ENCODE data around the gene GRIN2C. TPM values are rescaled to one million over a fixed set of nuclear protein-coding genes. Genes with fewer than 3 reads are reported as not detected.

GRIN2C gene
- total and polyA plus RNA-seq, 9 of the 15 experiments (the other 6 are each of a cell fraction or from before 2014, with no cell fraction given): under 0.01 to 0.33 (median 0.10) TPM; not detected in 2

DNA sequence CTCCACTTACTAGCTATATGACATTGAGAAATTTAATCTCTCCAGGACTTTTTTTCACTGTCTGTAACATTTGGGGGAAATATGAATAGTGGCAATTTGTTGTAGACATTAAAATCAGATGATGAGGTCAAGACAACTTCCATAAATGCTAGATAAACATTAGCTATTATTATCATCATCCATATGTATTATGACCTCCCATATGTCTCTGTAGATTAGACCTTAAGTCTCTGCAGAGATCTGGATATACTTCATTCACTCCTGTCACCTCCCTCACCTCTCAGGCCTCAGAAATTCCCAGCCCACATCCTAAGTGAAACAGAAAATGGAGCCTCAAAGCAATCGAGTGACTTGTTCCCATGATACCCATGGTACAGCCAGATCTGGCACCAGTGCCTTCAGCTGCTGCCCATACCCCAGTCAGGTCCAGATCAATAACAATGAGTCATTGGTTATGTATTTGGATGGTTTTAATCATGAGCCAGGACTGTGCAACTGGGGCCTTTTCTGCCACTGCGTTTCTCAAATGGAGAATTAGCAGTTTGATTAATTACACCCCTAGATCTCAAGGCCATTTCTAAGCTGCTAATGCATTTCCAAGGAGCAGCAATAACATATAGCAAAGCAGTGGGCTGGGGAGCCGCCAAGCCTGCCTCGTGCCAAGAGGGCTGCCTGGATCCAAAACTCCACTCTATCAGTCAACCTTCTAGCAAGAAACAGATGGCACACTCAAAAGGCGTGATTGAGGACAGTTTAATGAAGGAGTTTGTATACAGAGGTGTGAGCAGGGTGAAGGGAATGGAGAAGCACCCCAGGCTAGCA, 15.7 kb upstream of the GRIN2C start (continued):
- TF ChIP-seq, protein P1, sequence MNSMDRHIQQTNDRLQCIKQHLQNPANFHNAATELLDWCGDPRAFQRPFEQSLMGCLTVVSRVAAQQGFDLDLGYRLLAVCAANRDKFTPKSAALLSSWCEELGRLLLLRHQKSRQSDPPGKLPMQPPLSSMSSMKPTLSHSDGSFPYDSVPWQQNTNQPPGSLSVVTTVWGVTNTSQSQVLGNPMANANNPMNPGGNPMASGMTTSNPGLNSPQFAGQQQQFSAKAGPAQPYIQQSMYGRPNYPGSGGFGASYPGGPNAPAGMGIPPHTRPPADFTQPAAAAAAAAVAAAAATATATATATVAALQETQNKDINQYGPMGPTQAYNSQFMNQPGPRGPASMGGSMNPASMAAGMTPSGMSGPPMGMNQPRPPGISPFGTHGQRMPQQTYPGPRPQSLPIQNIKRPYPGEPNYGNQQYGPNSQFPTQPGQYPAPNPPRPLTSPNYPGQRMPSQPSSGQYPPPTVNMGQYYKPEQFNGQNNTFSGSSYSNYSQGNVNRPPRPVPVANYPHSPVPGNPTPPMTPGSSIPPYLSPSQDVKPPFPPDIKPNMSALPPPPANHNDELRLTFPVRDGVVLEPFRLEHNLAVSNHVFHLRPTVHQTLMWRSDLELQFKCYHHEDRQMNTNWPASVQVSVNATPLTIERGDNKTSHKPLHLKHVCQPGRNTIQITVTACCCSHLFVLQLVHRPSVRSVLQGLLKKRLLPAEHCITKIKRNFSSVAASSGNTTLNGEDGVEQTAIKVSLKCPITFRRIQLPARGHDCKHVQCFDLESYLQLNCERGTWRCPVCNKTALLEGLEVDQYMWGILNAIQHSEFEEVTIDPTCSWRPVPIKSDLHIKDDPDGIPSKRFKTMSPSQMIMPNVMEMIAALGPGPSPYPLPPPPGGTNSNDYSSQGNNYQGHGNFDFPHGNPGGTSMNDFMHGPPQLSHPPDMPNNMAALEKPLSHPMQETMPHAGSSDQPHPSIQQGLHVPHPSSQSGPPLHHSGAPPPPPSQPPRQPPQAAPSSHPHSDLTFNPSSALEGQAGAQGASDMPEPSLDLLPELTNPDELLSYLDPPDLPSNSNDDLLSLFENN (IDR thresholded peaks at IDR 0.05; ENCODE audit: low read depth in 2 of 2, low read length in 2 of 2): 0 out of 4 replicates have a peak, but pooled peaks of 1 of the 2 experiments have one; percentile 15
- no peak for TF ChIP-seq GABPA (tag; conservative IDR thresholded peaks at IDR 0.05; ENCODE audit: low read depth)
- TF ChIP-seq, protein P2, sequence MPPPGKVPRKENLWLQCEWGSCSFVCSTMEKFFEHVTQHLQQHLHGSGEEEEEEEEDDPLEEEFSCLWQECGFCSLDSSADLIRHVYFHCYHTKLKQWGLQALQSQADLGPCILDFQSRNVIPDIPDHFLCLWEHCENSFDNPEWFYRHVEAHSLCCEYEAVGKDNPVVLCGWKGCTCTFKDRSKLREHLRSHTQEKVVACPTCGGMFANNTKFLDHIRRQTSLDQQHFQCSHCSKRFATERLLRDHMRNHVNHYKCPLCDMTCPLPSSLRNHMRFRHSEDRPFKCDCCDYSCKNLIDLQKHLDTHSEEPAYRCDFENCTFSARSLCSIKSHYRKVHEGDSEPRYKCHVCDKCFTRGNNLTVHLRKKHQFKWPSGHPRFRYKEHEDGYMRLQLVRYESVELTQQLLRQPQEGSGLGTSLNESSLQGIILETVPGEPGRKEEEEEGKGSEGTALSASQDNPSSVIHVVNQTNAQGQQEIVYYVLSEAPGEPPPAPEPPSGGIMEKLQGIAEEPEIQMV (tag; conservative IDR thresholded peaks at IDR 0.05; ENCODE audit: low read depth): no peak
- TF ChIP-seq, protein P3, sequence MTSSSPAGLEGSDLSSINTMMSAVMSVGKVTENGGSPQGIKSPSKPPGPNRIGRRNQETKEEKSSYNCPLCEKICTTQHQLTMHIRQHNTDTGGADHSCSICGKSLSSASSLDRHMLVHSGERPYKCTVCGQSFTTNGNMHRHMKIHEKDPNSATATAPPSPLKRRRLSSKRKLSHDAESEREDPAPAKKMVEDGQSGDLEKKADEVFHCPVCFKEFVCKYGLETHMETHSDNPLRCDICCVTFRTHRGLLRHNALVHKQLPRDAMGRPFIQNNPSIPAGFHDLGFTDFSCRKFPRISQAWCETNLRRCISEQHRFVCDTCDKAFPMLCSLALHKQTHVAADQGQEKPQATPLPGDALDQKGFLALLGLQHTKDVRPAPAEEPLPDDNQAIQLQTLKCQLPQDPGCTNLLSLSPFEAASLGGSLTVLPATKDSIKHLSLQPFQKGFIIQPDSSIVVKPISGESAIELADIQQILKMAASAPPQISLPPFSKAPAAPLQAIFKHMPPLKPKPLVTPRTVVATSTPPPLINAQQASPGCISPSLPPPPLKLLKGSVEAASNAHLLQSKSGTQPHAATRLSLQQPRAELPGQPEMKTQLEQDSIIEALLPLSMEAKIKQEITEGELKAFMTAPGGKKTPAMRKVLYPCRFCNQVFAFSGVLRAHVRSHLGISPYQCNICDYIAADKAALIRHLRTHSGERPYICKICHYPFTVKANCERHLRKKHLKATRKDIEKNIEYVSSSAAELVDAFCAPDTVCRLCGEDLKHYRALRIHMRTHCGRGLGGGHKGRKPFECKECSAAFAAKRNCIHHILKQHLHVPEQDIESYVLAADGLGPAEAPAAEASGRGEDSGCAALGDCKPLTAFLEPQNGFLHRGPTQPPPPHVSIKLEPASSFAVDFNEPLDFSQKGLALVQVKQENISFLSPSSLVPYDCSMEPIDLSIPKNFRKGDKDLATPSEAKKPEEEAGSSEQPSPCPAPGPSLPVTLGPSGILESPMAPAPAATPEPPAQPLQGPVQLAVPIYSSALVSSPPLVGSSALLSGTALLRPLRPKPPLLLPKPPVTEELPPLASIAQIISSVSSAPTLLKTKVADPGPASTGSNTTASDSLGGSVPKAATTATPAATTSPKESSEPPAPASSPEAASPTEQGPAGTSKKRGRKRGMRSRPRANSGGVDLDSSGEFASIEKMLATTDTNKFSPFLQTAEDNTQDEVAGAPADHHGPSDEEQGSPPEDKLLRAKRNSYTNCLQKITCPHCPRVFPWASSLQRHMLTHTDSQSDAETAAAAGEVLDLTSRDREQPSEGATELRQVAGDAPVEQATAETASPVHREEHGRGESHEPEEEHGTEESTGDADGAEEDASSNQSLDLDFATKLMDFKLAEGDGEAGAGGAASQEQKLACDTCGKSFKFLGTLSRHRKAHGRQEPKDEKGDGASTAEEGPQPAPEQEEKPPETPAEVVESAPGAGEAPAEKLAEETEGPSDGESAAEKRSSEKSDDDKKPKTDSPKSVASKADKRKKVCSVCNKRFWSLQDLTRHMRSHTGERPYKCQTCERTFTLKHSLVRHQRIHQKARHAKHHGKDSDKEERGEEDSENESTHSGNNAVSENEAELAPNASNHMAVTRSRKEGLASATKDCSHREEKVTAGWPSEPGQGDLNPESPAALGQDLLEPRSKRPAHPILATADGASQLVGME (CRISPR knock-in tag; IDR thresholded peaks at IDR 0.05): no peak
- peak; percentile 31; the same call in 1 of the 2 replicates for TF ChIP-seq TAL1 (IDR thresholded peaks at IDR 0.05)
- no peak for TF ChIP-seq FIP1L1 (IDR thresholded peaks at IDR 0.05; ENCODE audit: low read depth, low read length, poor library complexity, severe bottlenecking)
- no peak for TF ChIP-seq GTF2F1 (IDR thresholded peaks at IDR 0.05; ENCODE audit: low read depth, low read length)
- TF ChIP-seq ZNF347 (CRISPR knock-in tag; IDR thresholded peaks at IDR 0.05; ENCODE audit: low read depth): no peak
- TF ChIP-seq, protein P4, sequence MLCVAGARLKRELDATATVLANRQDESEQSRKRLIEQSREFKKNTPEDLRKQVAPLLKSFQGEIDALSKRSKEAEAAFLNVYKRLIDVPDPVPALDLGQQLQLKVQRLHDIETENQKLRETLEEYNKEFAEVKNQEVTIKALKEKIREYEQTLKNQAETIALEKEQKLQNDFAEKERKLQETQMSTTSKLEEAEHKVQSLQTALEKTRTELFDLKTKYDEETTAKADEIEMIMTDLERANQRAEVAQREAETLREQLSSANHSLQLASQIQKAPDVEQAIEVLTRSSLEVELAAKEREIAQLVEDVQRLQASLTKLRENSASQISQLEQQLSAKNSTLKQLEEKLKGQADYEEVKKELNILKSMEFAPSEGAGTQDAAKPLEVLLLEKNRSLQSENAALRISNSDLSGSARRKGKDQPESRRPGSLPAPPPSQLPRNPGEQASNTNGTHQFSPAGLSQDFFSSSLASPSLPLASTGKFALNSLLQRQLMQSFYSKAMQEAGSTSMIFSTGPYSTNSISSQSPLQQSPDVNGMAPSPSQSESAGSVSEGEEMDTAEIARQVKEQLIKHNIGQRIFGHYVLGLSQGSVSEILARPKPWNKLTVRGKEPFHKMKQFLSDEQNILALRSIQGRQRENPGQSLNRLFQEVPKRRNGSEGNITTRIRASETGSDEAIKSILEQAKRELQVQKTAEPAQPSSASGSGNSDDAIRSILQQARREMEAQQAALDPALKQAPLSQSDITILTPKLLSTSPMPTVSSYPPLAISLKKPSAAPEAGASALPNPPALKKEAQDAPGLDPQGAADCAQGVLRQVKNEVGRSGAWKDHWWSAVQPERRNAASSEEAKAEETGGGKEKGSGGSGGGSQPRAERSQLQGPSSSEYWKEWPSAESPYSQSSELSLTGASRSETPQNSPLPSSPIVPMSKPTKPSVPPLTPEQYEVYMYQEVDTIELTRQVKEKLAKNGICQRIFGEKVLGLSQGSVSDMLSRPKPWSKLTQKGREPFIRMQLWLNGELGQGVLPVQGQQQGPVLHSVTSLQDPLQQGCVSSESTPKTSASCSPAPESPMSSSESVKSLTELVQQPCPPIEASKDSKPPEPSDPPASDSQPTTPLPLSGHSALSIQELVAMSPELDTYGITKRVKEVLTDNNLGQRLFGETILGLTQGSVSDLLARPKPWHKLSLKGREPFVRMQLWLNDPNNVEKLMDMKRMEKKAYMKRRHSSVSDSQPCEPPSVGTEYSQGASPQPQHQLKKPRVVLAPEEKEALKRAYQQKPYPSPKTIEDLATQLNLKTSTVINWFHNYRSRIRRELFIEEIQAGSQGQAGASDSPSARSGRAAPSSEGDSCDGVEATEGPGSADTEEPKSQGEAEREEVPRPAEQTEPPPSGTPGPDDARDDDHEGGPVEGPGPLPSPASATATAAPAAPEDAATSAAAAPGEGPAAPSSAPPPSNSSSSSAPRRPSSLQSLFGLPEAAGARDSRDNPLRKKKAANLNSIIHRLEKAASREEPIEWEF (CRISPR knock-in tag; IDR thresholded peaks at IDR 0.05): peak; percentile 19; the same call in 1 of the 2 replicates

Measured in K562 (cell line).